SK-N-SH (cell line): ENCODE results near the gene FAM162A. TPM values are rescaled to one million over a fixed set of nuclear protein-coding genes. Genes with fewer than 3 reads are reported as not detected.

Source experiments
- CTCF ChIA-PET: fragments of 300-600, 350-600 bp; formaldehyde crosslinking; extraction: SDS; loops from one replicate; lab custom pipeline; 2021; lab: Yijun Ruan, JAX
- POLR2A ChIA-PET: fragments of 350-600 bp; sonication (Branson Sonifier 250); formaldehyde crosslinking; extraction: SDS; loops from one replicate; lab custom pipeline; 2020; ENCODE audit warnings: antibody characterized with exemption, inconsistent platforms; lab: Yijun Ruan, JAX
- DNase-seq: peaks from one replicate; pipeline ENCODE4 v3.0.0; 2012
- H2AFZ ChIP-seq: fragments of 200-600 bp; sonication (generic); 2 replicates; pipeline ENCODE4 v1.8.1; 2016; ENCODE audit warnings: antibody characterized with exemption, mild to moderate bottlenecking, low read depth
- H3F3A ChIP-seq: fragments of 200-600 bp; sonication (generic); replicated peaks from 2 replicates; pipeline ENCODE3; 2016; ENCODE audit warnings: antibody characterized with exemption, mild to moderate bottlenecking; ENCODE audit not compliant: insufficient read depth
- H3K27ac ChIP-seq, 2 experiments: fragments of 200-500 bp in 1 of 2; fragments of 200-600 bp in 1 of 2; sonication (Bioruptor generic) in 1 of 2; sonication (generic), shearing (Covaris generic) in 1 of 2; 2 replicates each; pipeline versions ENCODE4 v1.5.1 to v1.6.1; 2014 to 2016; ENCODE audit warnings: low read depth in 2 of 2, inconsistent platforms in 1 of 2, low read length in 1 of 2, mild to moderate bottlenecking in 1 of 2, mixed read lengths in 1 of 2
- H3K27me3 ChIP-seq: fragments of 200-600 bp; sonication (generic), shearing (Covaris generic); 2 replicates; pipeline ENCODE4 v1.6.1; 2016; ENCODE audit warnings: mixed run types; ENCODE audit not compliant: insufficient read depth
- H3K36me3 ChIP-seq, 2 experiments: fragments of 200-500 bp in 1 of 2; fragments of 200-600 bp in 1 of 2; sonication (Bioruptor generic) in 1 of 2; sonication (generic) in 1 of 2; replicated peaks in 1 of 2; 2 replicates each; pipeline versions ENCODE3 to v1.5.1; 2014 to 2016; ENCODE audit warnings: low read length in 1 of 2, mild to moderate bottlenecking in 1 of 2; ENCODE audit not compliant: insufficient read depth in 2 of 2, control insufficient read depth in 1 of 2
- H3K4me1 ChIP-seq, 2 experiments: fragments of 200-500 bp in 1 of 2; fragments of 200-600 bp in 1 of 2; sonication (Bioruptor generic) in 1 of 2; sonication (generic), shearing (Covaris generic) in 1 of 2; 2 replicates each; pipeline versions ENCODE4 v1.5.1 to v1.6.1; 2014 to 2016; ENCODE audit warnings: low read depth in 1 of 2, low read length in 1 of 2, mixed run types in 1 of 2; ENCODE audit not compliant: insufficient read depth in 2 of 2, control insufficient read depth in 1 of 2
- H3K4me2 ChIP-seq: fragments of 200-600 bp; sonication (generic), shearing (Covaris generic); 2 replicates; pipeline ENCODE4 v1.6.1; 2017; ENCODE audit warnings: mixed run types
- H3K4me3 ChIP-seq, 2 experiments: fragments of 200-500 bp in 1 of 2; fragments of 200-600 bp in 1 of 2; sonication (Bioruptor generic) in 1 of 2; sonication (generic), shearing (Covaris generic) in 1 of 2; 2 replicates each; pipeline versions ENCODE4 v1.5.1 to v1.8.1; 2014 to 2016; ENCODE audit warnings: low read depth in 2 of 2, inconsistent platforms in 1 of 2, low read length in 1 of 2, mild to moderate bottlenecking in 1 of 2, mixed read lengths in 1 of 2, moderate library complexity in 1 of 2
- H3K79me2 ChIP-seq: fragments of 200-600 bp; sonication (generic); 2 replicates; pipeline ENCODE4 v1.8.1; 2017; ENCODE audit warnings: mild to moderate bottlenecking; ENCODE audit not compliant: insufficient read depth
- H3K9ac ChIP-seq: fragments of 200-600 bp; sonication (generic); 2 replicates; pipeline ENCODE4 v1.6.1; 2017; ENCODE audit warnings: mixed run types
- H3K9me2 ChIP-seq: fragments of 200-600 bp; sonication (generic); 2 replicates; pipeline ENCODE4 v1.6.1; 2017; ENCODE audit warnings: mixed run types
- H3K9me3 ChIP-seq: fragments of 200-600 bp; sonication (generic); 2 replicates; pipeline ENCODE4 v1.6.1; 2017; ENCODE audit warnings: mixed run types, mild to moderate bottlenecking, moderate library complexity
- H4K20me1 ChIP-seq: fragments of 200-600 bp; sonication (generic); 2 replicates; pipeline ENCODE4 v1.6.1; 2017; ENCODE audit warnings: mild to moderate bottlenecking, mixed run types; ENCODE audit not compliant: insufficient read depth
- CHD2 ChIP-seq: fragments of 150-350 bp; IDR thresholded peaks from 2 replicates; pipeline ENCODE4 v1.6.1; 2018; ENCODE audit warnings: low read length; ENCODE audit not compliant: partially characterized antibody
- ELF1 ChIP-seq: IDR thresholded peaks from 2 replicates; pipeline ENCODE4 v1.4.0; 2012
- EP300 ChIP-seq, 2 experiments: IDR thresholded peaks; 2 replicates each; pipeline versions ENCODE4 v1.4.0 to v1.6.1; 2012; ENCODE audit warnings: borderline replicate concordance in 1 of 2, low read depth in 1 of 2, low read length in 1 of 2
- FOSL2 ChIP-seq: IDR thresholded peaks from 2 replicates; pipeline ENCODE4 v1.4.0; 2012; ENCODE audit warnings: low read depth, mild to moderate bottlenecking, moderate library complexity, borderline replicate concordance
- GABPA ChIP-seq: IDR thresholded peaks from 2 replicates; pipeline ENCODE4 v1.4.0; 2012; ENCODE audit warnings: low read depth, mild to moderate bottlenecking
- MXI1 ChIP-seq: IDR thresholded peaks from 2 replicates; pipeline ENCODE4 v1.6.1; 2012; ENCODE audit warnings: mild to moderate bottlenecking, low read depth, low read length, improper control_type of control experiment
- NRF1 ChIP-seq: IDR thresholded peaks from 2 replicates; pipeline ENCODE4 v1.6.1; 2012; ENCODE audit warnings: low read depth, mild to moderate bottlenecking, low read length
- RFX5 ChIP-seq: IDR thresholded peaks from 2 replicates; pipeline ENCODE4 v1.6.1; 2012; ENCODE audit warnings: mild to moderate bottlenecking, improper control_type of control experiment, low read length
- RXRA ChIP-seq: IDR thresholded peaks from 2 replicates; pipeline ENCODE4 v1.4.0; 2012; ENCODE audit warnings: low read depth, mild to moderate bottlenecking, borderline replicate concordance
- SMC3 ChIP-seq: IDR thresholded peaks from 2 replicates; pipeline ENCODE4 v1.6.1; 2012; ENCODE audit warnings: low read depth, low read length, improper control_type of control experiment
- USF1 ChIP-seq: IDR thresholded peaks from 2 replicates; pipeline ENCODE4 v1.4.0; 2012; ENCODE audit warnings: low read depth, borderline replicate concordance
- YY1 ChIP-seq: IDR thresholded peaks from 2 replicates; pipeline ENCODE4 v1.4.0; 2012; ENCODE audit warnings: low read depth, mild to moderate bottlenecking
- WGBS: methylation state at CpG from one replicate; pipeline ENCODE4 v1.1.6; 2017; ENCODE audit warnings: low lambda C conversion rate; 5-methylcytosine and 5-hydroxymethylcytosine counted together
- polyA plus RNA-seq, 3 experiments: library from polyadenylated mRNA; depleted of rRNA; stranded (reverse); fragments of >200 nt; gene quantifications; 2 replicates each; pipeline ENCODE4 v1.2.3, GENCODE V29; 2012
- TF ChIP-seq, protein P1 (sequence below): fragments of 150-350 bp; IDR thresholded peaks from 2 replicates; pipeline ENCODE4 v1.6.1; 2017; ENCODE audit warnings: antibody characterized with exemption, low read length, low read depth, borderline replicate concordance
- TF ChIP-seq, protein P2 (sequence below): IDR thresholded peaks from 2 replicates; pipeline ENCODE4; 2012
- TF ChIP-seq, protein P3 (sequence below): IDR thresholded peaks from 2 replicates; pipeline ENCODE4 v1.6.1; 2012; ENCODE audit warnings: mild to moderate bottlenecking, low read depth, low read length, moderate library complexity
- TF ChIP-seq, protein P4 (sequence below): fragments of 150-350 bp; IDR thresholded peaks from 2 replicates; pipeline ENCODE4 v1.6.1; 2016; ENCODE audit warnings: mild to moderate bottlenecking, low read depth, low read length
- TF ChIP-seq, protein P5 (sequence below): IDR thresholded peaks from 2 replicates; pipeline ENCODE4 v1.4.0; 2012; ENCODE audit warnings: low read depth

FAM162A gene
- polyA plus RNA-seq, 1 of the 3 experiments (the other 2 are of a cell fraction), result 35.1 TPM

- no peaks in the 10 kb centered on the region for H3K9me3 ChIP-seq
- no peaks in the 10 kb centered on the region for H4K20me1 ChIP-seq
- TF ChIP-seq, protein P1, sequence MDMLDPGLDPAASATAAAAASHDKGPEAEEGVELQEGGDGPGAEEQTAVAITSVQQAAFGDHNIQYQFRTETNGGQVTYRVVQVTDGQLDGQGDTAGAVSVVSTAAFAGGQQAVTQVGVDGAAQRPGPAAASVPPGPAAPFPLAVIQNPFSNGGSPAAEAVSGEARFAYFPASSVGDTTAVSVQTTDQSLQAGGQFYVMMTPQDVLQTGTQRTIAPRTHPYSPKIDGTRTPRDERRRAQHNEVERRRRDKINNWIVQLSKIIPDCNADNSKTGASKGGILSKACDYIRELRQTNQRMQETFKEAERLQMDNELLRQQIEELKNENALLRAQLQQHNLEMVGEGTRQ, result no peak
- no peak for TF ChIP-seq YY1
- TF ChIP-seq FOSL2, result no peak
- no peak for TF ChIP-seq GABPA
- TF ChIP-seq CHD2, result no peak
- TF ChIP-seq NRF1, result no peak
- no peak for TF ChIP-seq RFX5
- TF ChIP-seq USF1, result no peak
- no peak for TF ChIP-seq SMC3
- no peak overlapping the region for H3K27ac ChIP-seq
- WGBS, result 66% methylated on average over 4 of the region's 4 CpGs
- H3K27me3 ChIP-seq, result no peaks in the 10 kb centered on the region
- no peak overlapping the region for H2AFZ ChIP-seq
- ChIA-PET POLR2A (no interaction called here), CTCF (interaction anchor here (2.6 kb wide), 1 partner anchor 288 kb away, joined by 11 read pairs; no protein-coding TSS in a partner anchor)
- no peak overlapping the region for H3K4me3 ChIP-seq
- no peak overlapping the region for H3K9ac ChIP-seq
- H3K36me3 ChIP-seq, result peaks cover 0 to 2% of the 10 kb centered on the region in 2 experiments
- no peaks in the 10 kb centered on the region for H3F3A ChIP-seq
- no peak for DNase-seq
- no peak overlapping the region for H3K4me2 ChIP-seq
- H3K9me2 ChIP-seq, result no peaks in the 10 kb centered on the region
- H3K79me2 ChIP-seq, result peaks cover 6% of the 10 kb centered on the region; the same call in 1 of the 2 replicates
- peaks cover 2 to 17% of the 10 kb centered on the region in 2 experiments; a peak in 3 of 4 replicates for H3K4me1 ChIP-seq
Measured at GRCh38 chr3:122390665-122391064, 6.7 kb downstream of the FAM162A start.

DNA sequence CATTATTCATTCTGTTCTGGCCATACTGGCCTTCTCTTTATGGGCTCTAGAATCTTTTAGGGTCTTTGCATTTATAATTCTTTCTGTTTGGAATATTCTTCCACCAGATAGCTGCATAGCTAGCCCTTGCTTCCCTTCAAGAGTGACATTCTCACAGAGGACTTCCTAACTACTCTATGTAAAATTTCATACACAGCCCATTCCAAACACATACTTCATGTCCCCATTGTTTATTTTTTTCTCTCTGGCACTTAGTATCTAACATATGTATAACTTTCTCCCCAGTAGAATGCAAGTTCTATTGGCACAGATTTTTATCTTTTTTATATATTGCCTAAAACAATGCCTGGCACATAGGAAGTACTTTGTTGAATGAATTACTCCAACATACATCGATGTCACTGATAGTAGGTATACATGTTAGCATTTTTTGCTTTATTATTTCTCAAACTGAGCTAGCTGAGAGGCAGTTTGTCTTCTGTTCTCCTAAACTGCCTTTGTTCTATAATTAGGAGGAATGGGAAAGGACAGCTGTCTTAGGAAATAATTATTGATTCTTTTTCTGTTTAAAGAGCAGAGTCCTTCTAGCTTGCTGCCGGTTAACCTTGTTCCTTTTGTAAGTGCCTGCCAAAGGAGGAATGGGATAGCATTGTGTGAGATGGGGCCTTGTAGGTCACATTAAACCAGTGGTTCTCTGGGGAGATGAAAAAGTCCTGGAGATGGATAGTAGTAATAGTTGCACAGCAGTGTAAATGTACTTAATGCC is 7.9 kb downstream of the FAM162A start:
- H3K4me2 ChIP-seq, result no peak overlapping the region
- no peaks in the 10 kb centered on the region for H3K9me2 ChIP-seq
- no peaks in the 10 kb centered on the region for H3K9me3 ChIP-seq
- H3K4me1 ChIP-seq, result peaks cover 2 to 19% of the 10 kb centered on the region in 2 experiments; a peak in 3 of 4 replicates
- no peaks in the 10 kb centered on the region for H3K79me2 ChIP-seq
- no peak overlapping the region for H3K9ac ChIP-seq
- no peaks in the 10 kb centered on the region for H3F3A ChIP-seq
- peaks cover 0 to 2% of the 10 kb centered on the region in 2 experiments for H3K36me3 ChIP-seq
- H2AFZ ChIP-seq, result no peak overlapping the region
- no peaks in the 10 kb centered on the region for H4K20me1 ChIP-seq
- no peak for DNase-seq
- 83% methylated on average over 2 of the region's 2 CpGs for WGBS
- H3K27ac ChIP-seq, result no peak overlapping the region
- CTCF ChIA-PET, result interaction anchor here (0.8 to 2.7 kb wide), 8 partner anchors 16 to 290 kb away, joined by 3 to 45 read pairs (median 4); partner anchors contain the start of genes PARP14 and WDR5B
- POLR2A ChIA-PET, result interaction anchor here (1.4 kb wide), 1 partner anchor 24 kb away, joined by 3 read pairs; the partner anchor contains the start of gene WDR5B
- H3K27me3 ChIP-seq, result no peaks in the 10 kb centered on the region
- H3K4me3 ChIP-seq, result no peak overlapping the region
- TF ChIP-seq, protein P2, sequence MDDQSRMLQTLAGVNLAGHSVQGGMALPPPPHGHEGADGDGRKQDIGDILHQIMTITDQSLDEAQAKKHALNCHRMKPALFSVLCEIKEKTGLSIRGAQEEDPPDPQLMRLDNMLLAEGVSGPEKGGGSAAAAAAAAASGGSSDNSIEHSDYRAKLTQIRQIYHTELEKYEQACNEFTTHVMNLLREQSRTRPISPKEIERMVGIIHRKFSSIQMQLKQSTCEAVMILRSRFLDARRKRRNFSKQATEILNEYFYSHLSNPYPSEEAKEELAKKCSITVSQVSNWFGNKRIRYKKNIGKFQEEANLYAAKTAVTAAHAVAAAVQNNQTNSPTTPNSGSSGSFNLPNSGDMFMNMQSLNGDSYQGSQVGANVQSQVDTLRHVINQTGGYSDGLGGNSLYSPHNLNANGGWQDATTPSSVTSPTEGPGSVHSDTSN, result no peak
- TF ChIP-seq, protein P3, sequence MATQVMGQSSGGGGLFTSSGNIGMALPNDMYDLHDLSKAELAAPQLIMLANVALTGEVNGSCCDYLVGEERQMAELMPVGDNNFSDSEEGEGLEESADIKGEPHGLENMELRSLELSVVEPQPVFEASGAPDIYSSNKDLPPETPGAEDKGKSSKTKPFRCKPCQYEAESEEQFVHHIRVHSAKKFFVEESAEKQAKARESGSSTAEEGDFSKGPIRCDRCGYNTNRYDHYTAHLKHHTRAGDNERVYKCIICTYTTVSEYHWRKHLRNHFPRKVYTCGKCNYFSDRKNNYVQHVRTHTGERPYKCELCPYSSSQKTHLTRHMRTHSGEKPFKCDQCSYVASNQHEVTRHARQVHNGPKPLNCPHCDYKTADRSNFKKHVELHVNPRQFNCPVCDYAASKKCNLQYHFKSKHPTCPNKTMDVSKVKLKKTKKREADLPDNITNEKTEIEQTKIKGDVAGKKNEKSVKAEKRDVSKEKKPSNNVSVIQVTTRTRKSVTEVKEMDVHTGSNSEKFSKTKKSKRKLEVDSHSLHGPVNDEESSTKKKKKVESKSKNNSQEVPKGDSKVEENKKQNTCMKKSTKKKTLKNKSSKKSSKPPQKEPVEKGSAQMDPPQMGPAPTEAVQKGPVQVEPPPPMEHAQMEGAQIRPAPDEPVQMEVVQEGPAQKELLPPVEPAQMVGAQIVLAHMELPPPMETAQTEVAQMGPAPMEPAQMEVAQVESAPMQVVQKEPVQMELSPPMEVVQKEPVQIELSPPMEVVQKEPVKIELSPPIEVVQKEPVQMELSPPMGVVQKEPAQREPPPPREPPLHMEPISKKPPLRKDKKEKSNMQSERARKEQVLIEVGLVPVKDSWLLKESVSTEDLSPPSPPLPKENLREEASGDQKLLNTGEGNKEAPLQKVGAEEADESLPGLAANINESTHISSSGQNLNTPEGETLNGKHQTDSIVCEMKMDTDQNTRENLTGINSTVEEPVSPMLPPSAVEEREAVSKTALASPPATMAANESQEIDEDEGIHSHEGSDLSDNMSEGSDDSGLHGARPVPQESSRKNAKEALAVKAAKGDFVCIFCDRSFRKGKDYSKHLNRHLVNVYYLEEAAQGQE, result no peak
- TF ChIP-seq, protein P1, result no peak
- no peak for TF ChIP-seq RXRA
- TF ChIP-seq, protein P4, sequence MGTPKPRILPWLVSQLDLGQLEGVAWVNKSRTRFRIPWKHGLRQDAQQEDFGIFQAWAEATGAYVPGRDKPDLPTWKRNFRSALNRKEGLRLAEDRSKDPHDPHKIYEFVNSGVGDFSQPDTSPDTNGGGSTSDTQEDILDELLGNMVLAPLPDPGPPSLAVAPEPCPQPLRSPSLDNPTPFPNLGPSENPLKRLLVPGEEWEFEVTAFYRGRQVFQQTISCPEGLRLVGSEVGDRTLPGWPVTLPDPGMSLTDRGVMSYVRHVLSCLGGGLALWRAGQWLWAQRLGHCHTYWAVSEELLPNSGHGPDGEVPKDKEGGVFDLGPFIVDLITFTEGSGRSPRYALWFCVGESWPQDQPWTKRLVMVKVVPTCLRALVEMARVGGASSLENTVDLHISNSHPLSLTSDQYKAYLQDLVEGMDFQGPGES, result no peak
- no peak for TF ChIP-seq MXI1
- no peak for TF ChIP-seq ELF1
- TF ChIP-seq, protein P5, sequence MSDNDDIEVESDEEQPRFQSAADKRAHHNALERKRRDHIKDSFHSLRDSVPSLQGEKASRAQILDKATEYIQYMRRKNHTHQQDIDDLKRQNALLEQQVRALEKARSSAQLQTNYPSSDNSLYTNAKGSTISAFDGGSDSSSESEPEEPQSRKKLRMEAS, result no peak
- no peak for TF ChIP-seq NRF1
- TF ChIP-seq EP300 (IDR thresholded peaks at IDR 0.05; ENCODE audit: borderline replicate concordance in 1 of 2, low read depth in 1 of 2, low read length in 1 of 2), result no peak
